NCI-H82 treated with DMSO at 0.1 percent for 48 hours (cell line): ENCODE data around the gene NT5DC3.

ENCODE experiments used
- DNase-seq: peaks from one replicate; lab custom pipeline; 2025; ENCODE audit not compliant: unreplicated experiment; lab: John Stamatoyannopoulos, UW

Gene NT5DC3

DNA sequence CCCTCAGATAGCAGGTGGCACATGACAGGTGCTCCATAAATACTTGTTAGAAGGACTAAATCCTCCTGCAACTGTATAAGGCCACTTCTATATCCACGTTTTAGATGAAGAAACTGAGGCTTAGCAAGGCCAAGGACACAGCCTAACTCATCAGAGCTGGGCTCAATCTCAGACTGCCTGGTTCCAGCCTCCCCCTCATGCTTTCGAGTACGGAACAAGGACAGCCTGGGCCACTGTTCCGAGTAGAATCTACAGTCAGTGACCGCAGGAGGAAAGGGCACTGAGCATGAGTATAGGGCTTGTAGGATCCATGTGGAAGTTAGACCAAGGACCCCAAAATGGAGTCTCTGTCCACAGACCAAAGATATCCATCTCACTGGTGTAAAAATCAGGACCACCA lies 84.6 kb downstream of the NT5DC3 start:
- no peak for DNase-seq

DNA sequence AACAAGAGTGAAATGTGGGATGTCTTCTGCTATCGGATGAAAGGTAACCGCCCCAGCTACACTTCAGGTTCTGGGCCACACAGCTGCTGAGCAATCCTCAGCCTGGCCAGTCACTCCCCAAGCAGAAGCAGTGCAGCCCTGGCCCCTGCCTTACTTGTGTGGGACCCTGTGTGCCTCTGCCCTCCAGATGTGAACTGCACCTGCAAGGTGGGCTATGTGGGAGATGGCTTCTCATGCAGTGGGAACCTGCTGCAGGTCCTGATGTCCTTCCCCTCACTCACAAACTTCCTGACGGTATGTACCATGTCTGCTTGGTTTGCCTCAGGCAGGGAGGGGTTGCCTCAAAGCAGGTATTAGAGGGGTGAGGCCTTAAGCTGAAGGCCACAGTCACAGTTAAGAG lies 85.6 kb downstream of the NT5DC3 start:
- no peak for DNase-seq

DNA sequence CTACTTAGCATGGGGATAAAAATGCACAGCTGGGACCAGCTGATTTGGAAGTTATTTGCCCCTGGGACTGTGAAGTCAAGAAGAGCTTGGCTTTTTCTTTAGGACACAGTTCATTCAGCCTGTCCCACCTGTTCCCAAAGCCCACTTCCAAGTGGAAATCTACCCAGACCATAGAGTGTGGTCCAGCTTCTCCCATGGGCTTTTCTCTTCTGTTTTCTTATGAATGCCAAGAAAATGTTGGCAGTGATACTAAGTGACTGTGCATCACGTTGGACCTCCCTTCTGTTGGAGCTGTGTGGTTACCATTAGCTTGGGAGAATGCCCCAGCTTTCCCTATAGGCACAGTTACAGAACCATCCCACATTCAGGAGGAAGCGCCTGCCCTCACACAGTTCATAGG lies 89.4 kb downstream of the NT5DC3 start:
- no peak for DNase-seq

DNA sequence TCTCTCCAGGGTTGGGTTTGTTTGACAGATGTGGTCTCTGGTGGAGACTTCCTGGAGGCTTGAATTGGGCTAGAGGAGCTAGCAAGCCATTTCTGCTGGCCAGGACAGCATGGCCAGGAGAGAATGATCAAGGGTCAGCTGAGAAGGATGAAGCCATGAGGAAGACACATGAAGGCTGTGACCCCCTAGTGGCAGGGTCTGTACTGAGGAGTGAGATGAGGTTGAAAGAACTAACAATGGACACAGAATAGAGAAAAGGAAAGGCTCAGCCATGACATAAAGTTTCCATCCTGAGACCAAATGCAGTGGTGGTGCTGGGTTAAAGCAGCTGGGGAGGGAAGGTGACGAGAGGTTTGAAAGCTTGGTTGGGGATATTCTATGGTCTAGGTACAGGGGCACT lies 89.9 kb downstream of the NT5DC3 start:
- no peak for DNase-seq

DNA sequence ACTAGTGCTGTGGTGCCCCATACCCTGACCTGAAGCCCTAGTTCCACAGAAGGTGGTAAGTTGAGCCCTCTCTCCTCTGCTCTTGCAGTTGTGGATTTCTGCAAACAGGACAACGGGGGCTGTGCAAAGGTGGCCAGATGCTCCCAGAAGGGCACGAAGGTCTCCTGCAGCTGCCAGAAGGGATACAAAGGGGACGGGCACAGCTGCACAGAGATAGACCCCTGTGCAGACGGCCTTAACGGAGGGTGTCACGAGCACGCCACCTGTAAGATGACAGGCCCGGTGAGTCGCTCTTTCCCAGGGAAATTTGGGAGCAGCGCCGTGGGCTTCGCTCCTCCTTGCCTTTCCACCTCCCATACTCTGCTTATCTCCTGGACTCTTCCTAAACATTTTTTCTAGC lies 92.2 kb downstream of the NT5DC3 start:
- DNase-seq, result no peak

DNA sequence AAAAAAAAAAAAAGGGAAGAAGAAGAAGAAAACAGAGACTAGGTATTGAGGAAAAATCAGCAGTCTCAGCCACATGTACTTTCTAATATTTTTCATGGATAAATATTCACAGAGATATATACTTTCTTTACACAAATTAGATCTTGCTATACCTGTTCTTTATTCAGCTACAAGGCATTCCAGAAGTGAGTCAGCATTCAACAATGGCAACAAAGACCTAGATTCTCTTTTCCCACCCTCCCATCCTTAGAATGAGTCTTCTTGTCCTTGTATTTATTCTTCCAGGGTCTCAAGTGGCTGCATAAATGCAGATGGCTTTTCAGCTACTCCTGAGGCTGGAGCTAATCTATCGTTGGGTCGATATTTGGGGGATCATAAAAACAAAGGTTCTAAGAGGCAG lies 93.0 kb downstream of the NT5DC3 start:
- DNase-seq, result no peak

DNA sequence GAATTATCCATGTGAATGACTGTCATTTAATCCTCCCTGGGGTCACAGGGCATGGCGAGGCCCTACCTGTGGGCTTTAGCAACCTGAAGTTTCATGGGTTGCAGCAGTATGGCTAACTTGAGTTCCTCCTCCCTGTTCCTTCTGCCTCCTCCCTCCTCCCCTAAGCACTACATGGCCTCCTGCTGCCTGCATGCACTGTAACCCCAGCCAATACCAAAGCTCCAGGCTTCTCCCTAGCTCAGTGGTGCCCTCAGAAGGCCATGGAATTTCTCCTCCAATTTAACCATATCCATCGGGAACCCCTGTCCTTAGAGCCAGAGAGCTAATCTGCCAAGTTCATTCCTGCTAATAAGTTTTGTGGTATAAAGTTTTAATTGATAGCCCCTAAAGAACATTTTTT lies 95.1 kb downstream of the NT5DC3 start:
- DNase-seq, result no peak

DNA sequence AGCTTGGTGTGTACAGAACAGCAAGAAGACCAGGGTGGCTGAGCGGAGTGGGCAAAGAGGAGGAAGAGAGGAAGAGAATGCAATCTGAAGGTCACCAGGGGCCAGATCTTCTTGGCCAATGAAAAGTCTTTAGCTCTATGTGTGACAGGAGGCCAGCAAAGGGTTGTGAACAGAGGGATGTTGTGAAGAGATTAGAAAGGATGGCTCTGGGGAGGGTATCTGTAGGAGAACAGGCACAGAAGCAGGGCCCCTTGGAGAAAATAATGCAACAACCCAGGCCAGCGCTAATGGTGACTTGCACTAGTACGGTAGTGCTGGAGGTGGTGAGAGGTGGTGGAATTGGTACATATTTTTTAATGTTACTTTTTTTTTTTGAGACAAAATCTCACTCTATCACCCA lies 97.2 kb downstream of the NT5DC3 start:
- no peak for DNase-seq

DNA sequence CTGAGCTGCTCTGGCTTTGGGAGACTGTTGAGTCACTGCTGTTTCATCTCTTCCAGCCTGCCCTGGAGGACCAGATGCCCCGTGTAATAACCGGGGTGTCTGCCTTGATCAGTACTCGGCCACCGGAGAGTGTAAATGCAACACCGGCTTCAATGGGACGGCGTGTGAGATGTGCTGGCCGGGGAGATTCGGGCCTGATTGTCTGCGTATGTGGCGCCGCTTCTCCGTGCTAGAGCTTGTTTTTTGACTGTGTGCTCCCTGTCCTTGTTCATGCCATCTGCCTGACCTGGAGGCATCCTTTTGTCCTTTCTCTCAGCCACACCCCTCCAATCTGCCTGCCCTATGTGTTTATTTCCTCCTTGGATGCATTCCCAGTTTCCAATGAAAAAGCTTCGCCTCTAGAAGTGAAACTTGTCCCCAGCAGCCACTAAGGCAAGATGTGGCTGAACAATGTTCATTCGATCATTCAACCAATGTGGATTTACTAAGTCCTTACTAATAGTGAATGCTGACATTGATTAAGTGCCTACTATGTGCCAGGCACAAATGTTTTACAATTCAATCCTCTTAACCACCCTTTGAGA lies 98.6 kb downstream of the NT5DC3 start:
- no peak for DNase-seq

DNA sequence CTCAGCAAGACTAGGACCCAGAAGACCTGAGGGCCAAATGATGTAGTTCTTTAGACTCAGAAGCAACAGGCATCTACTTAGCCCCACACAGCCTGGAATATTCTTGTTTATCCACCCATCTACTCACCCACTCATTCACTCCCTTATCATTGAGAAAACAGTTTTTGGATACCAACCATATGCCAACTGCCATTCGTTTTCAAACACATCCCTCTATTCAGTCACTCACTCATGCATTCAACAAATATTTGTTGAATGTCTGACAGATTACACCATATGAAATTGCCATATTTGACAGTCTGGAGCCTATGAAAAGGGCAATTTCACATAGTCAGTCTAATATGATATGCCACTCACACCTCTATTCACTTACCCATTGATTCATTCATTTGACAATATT lies 103.2 kb downstream of the NT5DC3 start:
- DNase-seq, result no peak

DNA sequence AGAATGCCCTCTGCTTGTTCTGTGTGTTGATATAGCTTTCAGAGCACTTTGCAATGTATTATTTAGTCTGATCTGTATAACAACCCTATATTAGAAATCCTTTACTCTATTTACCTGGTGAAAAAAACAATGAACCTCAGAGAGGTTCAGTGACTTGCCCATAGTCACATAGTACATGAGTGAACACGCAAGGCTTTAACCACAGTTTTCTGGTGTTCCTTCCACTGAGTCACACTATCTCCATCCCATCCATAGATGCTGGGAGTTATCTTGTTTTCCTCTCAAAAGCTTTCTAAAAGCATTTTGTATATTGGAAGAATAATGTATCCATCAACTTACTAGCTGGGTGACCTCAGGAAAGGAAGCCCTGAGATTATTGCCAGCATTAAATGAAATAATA lies 104.5 kb downstream of the NT5DC3 start:
- no peak for DNase-seq

DNA sequence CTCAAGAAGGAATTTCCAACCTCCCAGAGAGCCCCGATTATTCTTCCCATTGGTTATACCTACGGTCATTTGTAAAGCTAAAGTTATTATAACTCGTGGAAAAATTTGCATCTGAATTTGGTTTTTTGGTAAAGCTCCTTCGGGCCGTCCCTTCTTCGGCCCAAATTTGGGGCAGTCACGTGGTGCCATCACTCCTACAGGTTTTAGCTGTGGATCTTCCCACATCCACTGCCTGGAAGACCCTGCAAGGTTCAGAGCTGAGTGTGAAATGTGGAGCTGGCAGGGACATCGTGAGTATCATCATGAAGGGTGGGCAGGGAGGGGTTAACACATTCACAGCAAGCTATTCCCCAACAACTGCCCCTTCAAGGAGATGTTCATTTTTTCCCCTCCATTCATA lies 105.7 kb downstream of the NT5DC3 start:
- DNase-seq, result no peak

DNA sequence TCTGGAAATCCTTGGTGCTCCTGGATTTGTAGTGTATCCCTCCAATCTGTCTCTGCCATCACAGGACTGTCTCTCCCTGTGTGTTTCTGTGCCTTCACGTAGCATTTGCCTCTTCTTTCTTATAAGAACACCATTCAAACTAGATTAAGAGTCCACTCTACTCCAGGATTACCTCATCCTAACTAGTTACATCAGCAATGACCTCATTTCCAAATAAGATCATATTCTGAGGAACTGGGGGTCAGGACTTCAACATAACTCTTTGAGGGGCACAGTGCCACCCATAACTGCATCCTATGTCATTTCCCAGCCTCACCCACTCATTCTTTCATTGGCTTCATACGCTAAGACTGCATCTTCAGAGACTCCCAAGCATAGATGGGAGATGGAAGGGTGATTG lies 106.2 kb downstream of the NT5DC3 start:
- DNase-seq, result no peak

DNA sequence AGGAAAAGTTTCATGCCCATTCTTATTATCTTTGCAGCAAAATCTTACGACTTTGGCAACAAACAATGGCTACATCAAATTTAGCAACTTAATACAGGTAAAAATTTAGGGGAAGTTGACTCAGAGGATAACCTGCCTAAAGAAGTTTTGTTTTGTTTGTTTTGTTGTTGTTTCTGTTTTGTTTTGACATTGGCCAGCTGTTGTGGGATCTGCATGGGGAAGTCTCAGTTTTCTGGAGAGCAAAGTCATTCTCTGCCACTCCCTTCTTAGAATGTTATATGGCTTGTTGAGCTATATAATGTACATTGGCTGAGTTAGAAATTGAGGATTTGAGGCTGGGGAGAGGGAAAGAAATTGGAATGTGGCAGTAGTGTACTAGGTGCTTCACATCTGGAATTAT lies 109.5 kb downstream of the NT5DC3 start:
- no peak for DNase-seq

DNA sequence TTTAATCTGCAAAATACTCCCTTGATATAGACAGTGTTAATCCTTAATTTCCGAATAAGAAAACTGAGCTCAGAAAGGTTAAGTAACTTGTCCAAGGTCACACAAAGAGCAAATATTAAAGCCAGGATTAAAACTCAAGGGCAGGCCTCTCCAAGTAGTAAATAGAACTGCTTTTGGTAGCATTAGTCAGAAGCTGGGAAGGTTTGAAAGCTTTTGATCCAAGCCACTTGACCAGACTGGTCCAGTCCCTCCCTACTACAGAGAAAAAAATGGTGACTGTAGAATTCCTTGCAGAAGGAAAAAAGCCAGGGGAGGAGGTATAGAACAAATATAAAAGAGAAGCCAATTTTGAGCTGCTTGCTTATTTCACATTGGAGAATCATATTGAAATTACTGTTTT lies 111.5 kb downstream of the NT5DC3 start:
- DNase-seq, result no peak

DNA sequence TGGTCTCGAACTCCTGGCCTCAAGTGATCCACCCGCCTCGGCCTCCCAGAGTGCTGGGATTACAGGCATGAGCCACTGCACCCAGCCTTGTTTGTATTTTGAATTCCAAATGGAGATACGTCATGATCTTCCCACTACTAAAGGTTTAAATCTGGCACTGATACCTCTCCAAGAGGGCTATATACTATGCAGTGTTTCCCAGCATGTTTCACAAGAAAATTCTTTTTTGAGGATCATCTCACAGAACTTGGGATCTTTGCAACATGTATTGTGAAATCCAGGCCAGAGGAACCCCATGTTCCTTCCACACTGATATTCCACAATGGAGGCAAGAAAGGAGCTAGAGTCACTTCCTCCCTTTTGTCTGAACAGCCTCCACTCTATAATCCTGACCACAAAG lies 112.7 kb downstream of the NT5DC3 start:
- DNase-seq, result no peak

DNA sequence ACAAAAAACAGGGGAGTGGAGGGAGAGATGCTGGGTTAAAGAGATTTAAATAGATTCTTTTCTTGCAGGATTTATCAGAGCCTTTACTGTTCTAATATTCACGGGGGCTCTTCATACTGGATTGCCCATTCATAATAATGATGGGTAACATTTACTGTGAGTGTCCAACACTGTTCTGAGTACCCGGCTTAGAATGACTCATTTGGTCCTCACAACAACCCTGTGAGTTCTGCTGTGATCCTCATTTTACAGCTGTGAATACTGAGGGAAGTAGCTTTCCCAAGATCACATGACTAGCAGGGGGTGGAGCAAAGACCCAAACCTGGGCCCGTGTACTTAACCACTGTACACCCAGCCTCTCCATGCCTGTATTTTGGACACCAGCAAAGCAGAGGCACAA lies 113.4 kb downstream of the NT5DC3 start:
- DNase-seq, result no peak

DNA sequence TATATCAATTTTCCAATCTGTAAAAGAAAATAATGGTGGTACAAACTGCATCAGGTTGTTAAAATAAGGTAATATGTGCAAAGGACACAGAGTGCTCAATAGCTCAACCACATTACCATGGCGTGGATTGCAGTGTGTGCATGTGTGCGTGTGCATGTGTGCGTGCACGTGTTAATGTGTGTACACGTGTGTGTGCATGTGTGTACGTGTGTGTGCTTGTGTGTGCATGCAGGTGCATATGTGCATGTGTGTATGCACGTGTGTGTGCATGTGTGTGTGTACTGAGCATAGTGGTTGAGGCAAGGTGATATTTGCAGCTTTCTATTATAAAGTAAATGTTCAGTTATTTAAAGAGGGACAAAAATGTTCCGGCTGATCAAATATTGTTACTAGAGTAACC lies 115.6 kb downstream of the NT5DC3 start:
- DNase-seq, result no peak
